Putamen (tissue), 1 donor: ENCODE measurements around the gene DLGAP5.

Experiments used
- DNase-seq: peaks from one replicate; pipeline ENCODE4 v3.0.0-alpha.2; 2016; ENCODE audit warnings: low spot score

DLGAP5 gene

DNA sequence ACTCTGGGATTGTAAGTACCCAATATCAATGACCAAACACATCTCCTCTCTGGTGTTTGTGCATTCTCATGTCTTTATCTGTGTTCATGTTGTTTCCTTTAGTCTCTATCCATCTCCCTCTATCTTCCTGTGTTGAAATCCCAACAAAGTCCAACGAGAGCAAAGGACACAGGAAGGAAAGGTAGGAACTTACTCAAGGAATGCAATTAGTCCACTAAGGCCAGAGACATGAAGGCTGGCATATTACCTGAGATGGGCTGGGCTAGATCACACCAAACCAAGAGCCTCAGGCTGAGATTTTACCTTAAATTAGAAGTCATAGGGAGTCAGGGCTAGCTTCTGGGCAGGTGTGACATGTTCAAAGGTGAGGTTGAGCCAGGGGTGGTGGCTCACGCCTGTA lies 76.7 kb downstream of the DLGAP5 start:
- DNase-seq = no peak

DNA sequence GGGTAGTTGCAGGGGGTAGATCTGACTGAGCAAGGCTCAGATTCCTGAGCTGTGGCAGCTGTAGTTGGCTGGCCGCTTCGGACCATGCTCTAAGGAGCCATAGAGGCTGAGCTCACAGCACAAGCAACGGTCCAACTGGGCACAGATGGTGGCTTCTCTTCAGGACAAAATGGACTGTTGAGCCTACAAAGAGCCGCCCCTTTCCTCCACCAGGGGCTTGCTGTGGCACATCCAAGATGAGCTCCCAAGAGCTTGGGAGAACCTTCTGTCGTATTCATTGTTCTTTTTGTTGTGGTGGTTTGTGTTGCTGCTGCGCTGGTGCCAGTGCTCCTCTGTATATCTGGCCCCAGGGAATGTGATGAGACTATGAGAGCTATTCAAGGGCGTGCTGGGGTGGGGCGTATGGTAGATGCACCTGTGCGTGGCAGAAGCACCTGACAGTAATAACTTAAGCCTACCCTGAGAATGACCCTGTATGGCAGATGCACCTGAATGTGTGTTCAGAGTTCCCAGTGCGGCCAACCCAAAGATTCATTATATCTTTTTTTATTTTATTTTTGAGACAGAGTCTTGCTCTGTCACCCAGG lies 80.2 kb downstream of the DLGAP5 start:
- DNase-seq = no peak

DNA sequence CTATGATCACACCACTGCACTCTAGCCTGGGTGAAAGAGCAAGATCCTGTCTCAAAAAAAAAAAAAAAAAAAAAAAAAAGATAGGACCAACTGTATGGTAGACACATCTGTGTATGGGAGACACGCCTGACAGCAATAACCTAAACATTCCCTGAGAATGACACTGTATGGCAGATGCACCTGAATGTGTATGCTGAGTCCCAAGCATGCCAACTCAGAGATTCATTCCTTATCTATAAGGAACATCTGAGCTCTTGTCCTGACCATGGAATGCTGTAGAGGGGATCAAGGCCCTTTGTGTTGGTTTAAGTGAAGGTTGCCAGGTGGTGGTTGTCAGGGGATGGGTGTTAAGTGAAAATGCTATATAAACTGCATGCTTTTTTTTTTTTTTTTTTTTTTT lies 81.5 kb downstream of the DLGAP5 start:
- no peak for DNase-seq

DNA sequence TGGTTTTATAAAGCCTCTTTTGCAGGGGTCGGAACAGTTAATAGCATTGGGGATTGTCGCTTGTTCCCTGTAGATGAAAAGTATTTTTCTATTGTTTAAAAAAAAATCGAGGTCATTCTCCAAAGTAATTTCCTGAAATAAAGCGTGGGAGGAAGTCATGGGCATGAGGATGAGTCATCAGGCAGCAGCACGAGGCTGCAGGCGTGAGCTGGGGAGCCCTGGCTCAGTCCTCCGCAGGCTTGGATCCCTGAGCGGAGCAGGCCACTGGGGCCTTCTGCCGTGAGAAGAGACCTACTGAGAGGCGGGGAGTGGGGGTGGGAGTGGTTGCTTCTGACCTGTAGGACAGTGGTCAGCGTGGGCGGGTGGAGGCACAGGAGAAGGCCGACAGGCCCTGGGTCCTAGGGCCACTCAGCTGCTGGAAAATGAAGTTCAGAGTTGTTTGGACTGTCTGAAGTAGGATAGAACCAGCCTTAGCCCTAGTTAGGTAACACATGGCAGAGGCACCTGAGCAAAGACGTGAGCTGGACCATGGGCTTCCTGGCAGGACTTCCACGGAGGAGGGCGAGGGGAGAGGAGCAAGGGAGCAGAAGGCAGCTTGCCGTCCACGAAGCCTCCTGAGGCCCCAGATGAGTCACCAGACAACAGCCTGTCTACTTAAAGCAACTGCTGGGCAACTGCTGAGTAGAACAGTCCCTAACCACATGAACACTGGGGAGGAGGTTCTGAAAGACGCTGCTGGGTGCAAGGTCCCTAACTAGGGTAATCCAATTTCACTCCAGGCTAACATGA lies 83.4 kb downstream of the DLGAP5 start:
- no peak for DNase-seq

DNA sequence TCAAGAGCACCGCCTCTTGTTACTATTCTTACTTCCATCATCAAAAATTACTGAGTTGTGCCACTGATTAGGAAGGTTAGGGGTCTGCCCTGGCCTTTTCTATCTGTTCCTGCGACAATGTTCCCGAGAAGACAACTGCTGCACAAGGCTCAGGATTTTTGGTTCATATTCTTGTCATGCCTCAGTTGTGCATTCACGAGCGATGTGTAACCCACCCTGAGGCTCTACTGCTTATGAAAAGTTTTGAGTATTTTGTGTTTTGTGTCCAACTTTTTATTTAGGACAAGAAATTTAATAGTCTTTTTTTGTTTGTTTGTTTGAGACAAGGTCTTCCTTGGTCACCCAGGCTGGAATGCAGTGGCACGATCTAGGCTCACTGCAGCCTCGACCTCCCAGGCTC lies 85.4 kb downstream of the DLGAP5 start:
- no peak for DNase-seq

DNA sequence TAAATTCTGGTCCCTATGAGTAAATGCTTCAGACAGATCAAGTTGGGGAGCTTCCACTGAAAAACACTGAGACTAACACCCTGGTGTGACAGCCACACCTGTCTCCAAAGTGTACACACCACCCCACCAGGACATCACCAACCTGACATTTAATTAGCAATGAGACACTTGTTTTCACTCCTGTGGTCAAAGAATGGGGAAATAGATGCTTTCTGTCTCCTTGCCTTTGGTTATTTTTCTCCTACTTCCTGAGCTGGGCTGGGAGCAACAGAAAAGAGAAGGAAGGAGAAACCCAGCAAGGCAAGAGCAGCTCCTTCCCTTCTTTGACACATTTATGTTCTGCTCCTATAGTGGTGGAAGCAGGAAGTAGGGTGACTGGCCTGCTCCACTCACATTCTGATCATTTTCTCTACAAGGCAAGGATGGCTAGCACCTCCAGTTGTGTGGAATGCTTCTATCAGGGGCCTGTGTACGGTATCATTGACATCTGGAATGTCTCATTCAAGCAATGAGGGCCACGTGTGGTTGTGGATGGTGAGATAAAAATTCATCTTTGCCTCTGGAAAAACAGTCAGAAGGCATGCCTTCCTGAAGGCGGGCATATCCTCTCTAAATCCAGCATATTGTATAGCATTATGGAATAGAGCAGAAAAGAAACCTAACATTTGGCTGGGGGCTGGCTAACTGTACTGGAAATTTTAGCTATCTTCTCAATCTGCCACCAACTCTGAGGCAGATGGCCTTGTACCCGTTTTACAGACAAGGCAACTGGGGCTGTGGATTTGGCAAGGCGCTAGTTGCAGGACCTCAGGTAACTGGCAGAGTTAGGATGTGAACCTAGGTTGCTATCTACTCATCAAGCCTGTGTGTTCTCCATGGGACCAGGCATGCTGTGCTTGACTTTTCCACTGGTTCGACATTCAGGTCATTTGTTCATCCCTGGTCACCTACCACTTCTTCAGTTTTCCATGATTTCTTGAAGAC lies 87.1 kb downstream of the DLGAP5 start:
- DNase-seq = no peak

DNA sequence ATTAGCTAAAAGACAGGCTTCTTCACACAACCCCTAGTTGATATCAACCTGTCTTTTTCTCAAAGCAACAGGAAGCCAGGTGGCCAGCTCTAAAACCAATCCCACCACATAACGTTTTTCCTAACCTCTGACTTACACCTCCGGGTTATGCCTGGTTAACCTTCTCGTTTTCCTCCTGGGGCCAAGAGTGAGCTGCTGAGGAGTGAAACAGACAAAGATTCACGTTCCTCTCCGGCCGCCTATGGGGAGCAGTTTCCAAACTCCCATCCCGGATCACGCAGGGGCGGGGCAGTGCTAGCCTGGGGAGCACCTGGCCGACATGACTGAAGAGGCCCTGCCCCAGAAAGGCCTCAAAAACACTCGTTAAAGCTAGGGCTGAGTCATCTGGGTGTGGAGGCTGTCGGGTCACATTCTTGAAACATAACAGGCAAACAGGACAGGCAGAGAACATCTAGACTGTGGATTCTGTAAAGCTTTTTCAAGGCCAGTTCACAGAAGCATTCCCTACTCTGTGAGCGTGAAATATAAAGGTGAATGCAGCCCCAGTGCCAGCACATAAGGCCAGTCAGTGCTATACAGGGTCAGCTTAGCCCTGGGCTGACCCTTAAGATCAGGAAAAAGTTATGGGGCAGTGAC lies 88.3 kb downstream of the DLGAP5 start:
- no peak for DNase-seq

DNA sequence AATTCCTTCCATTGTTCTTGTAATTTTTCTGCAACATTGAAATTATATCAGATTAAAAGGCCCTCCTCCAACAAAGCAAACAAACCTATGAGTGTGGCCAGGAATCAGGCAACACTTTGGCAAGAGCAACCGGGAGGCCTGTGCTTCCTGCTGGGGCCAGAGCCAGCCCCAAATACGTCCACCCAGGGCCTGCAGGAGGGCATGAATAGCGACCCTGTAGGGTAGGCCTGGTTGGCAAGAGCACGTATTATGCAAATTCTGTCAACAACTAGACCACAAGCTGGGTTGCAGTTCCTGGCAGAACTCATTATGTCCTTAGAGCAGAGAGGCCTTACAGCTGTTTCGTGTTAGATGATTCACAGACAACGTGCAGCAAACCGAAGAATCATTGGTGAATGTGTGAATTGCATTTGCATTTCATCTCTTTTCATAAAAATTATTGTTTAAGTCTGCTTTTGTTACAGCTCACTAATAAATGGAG lies 89.2 kb downstream of the DLGAP5 start:
- DNase-seq = peak; percentile 79

DNA sequence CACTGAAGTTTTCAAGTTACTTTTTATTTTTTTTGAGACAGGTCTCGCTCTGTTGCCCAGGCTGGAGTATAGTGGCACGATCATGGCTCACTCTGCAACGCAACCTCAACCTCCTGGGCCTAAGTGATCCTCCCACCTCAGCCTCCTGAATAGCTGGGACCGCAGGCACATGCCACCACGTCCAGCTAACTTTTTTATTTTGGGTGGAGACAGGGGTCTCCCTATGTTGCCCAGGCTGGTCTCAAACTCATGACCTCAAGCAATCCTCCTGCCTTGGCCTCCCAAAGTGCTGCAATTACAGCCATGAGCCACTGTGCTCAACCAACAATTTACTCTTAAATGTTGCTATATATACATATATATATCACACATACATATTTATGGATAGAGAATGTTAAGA lies 89.7 kb downstream of the DLGAP5 start:
- no peak for DNase-seq

DNA sequence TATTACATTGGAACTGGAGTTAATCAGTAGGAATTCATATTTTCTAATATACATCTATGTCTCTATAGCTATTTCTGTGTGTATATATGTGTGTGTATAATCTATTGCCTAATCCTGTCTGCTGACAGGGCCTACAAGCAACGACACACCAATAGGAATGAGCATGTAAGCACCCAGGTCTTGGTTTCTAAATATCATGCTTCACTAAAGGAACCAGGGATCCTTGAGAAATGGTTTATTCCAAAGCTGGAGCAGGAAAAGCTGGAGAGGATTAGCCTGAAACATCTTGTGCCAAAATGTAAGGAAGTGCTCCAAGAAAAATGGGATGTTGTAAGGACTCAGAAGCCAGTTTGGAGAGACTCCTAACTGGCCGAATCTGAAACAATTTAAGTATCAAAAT lies 91.6 kb downstream of the DLGAP5 start:
- DNase-seq = no peak

DNA sequence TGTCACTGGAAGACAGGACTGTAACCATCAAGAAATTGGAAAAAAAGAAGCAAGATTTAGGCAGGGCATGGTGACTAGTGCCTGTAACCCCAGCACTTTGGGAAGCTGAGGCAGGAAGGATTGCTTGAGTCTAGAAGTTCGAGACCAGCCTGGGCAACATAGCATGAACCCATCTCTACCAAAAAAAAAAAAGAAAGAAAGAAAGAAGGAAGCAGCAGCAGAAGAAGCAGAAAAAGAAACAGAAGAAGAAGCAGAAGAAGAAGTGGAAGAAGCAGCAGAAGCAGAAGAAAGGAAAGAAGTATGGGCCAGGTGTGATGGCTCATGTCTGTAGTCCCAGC lies 92.9 kb downstream of the DLGAP5 start:
- DNase-seq = no peak
